Panc1 (cell line): ENCODE data around the gene CHN1. TPM values are rescaled to one million over a fixed set of nuclear protein-coding genes. Genes with fewer than 3 reads are reported as not detected.

Experiments used
- ATAC-seq: fragments of 200-7000 bp; cut with Tn5 transposase; 2 replicates; pipeline ENCODE4 v1.9.1; 2020; ENCODE audit warnings: mild to moderate bottlenecking, moderate library complexity
- BruUV-seq: library from RNA; stranded (reverse); fragments of 400-500 nt; replicated peaks from 2 replicates; lab custom pipeline; 2021; lab: Mats Ljungman, UMichigan
- CTCF ChIA-PET: fragments of 300-600 bp; sonication (Branson Sonifier 250); formaldehyde crosslinking; loops from one replicate; lab custom pipeline; 2022; ENCODE audit warnings: antibody characterized with exemption; lab: Charles Lee
- POLR2A ChIA-PET: fragments of 300-600 bp; sonication (Branson Sonifier 250); formaldehyde crosslinking; loops from one replicate; lab custom pipeline; 2022; ENCODE audit warnings: antibody characterized with exemption; lab: Charles Lee
- DNase-seq: peaks from one replicate; pipeline ENCODE4 v3.0.0-alpha.2; 2010; ENCODE audit warnings: low read depth, low spot score
- H3K27ac ChIP-seq: 2 replicates; pipeline ENCODE4 v1.5.1; 2011; ENCODE audit warnings: mild to moderate bottlenecking, low read length, inconsistent platforms
- H3K27me3 ChIP-seq: fragments of 200-500 bp; sonication (Bioruptor generic); 2 replicates; pipeline ENCODE4 v1.6.0; 2014; ENCODE audit warnings: low read length, inconsistent platforms; ENCODE audit not compliant: control insufficient read depth, insufficient read depth
- H3K36me3 ChIP-seq: fragments of 200-500 bp; sonication (Bioruptor generic); 2 replicates; pipeline ENCODE4 v1.5.1; 2014; ENCODE audit warnings: inconsistent platforms, mild to moderate bottlenecking, low read length, moderate library complexity; ENCODE audit not compliant: control insufficient read depth, insufficient read depth
- H3K4me1 ChIP-seq: 2 replicates; pipeline ENCODE4 v1.5.1; 2011; ENCODE audit warnings: inconsistent platforms, mild to moderate bottlenecking, low read length, moderate library complexity; ENCODE audit not compliant: control insufficient read depth, insufficient read depth
- H3K4me3 ChIP-seq, 2 experiments: 2 replicates each; pipeline ENCODE4 v1.5.1; 2011 to 2012; ENCODE audit warnings: low read depth in 2 of 2, low read length in 2 of 2, mild to moderate bottlenecking in 2 of 2, inconsistent platforms in 1 of 2, moderate library complexity in 1 of 2
- H3K9me3 ChIP-seq: fragments of 200-500 bp; sonication (Bioruptor generic); 2 replicates; pipeline ENCODE4 v1.5.1; 2014; ENCODE audit warnings: low read depth, mild to moderate bottlenecking, inconsistent platforms, low read length, moderate library complexity; ENCODE audit not compliant: control insufficient read depth, insufficient read depth
- POLR2AphosphoS5 ChIP-seq: IDR thresholded peaks from 2 replicates; pipeline ENCODE4 v1.6.1; 2012; ENCODE audit warnings: mild to moderate bottlenecking, low read depth, low read length, moderate library complexity
- SIN3A ChIP-seq: IDR thresholded peaks from 2 replicates; pipeline ENCODE4 v1.6.1; 2012; ENCODE audit warnings: low read depth, mild to moderate bottlenecking, low read length, moderate library complexity, borderline replicate concordance; ENCODE audit not compliant: insufficient read depth
- TCF7L2 ChIP-seq: IDR thresholded peaks from 2 replicates; pipeline ENCODE4 v1.6.1; 2011; ENCODE audit warnings: mild to moderate bottlenecking, low read depth, low read length, inconsistent platforms
- in situ Hi-C: cut with HindIII; loops from 2 replicates; pipeline ENCODE4 v1.10.0; 2016; ENCODE audit warnings: low sequenced_read_pairs, low pct_unique_long_range_greater_than_20kb
- intact Hi-C: fragments of 100-400 bp; cut with micrococcal nuclease; formaldehyde crosslinking; loops from one replicate; pipeline ENCODE4 v1.10.0; 2022; ENCODE audit not compliant: unreplicated experiment
- total RNA-seq: library from RNA; stranded (reverse); gene quantifications from one replicate; pipeline ENCODE4 v1.2.1, GENCODE V29; 2021; ENCODE audit not compliant: unreplicated experiment
- TF ChIP-seq, protein P1 (sequence below): fragments of 450-650 bp; IDR thresholded peaks from 2 replicates; pipeline ENCODE4 v1.5.1; 2017; ENCODE audit warnings: mild to moderate bottlenecking
- TF ChIP-seq, protein P2 (sequence below), 2 experiments: IDR thresholded peaks; 2 replicates each; pipeline ENCODE4 v1.6.1; 2011 to 2012; ENCODE audit warnings: low read depth in 2 of 2, control low read depth in 1 of 2, low read length in 1 of 2, mild to moderate bottlenecking in 1 of 2, moderate library complexity in 1 of 2; ENCODE audit not compliant: insufficient read depth in 1 of 2

Gene CHN1
- total RNA-seq, 1 experiment from 2014 or later: 20.8 TPM

DNA sequence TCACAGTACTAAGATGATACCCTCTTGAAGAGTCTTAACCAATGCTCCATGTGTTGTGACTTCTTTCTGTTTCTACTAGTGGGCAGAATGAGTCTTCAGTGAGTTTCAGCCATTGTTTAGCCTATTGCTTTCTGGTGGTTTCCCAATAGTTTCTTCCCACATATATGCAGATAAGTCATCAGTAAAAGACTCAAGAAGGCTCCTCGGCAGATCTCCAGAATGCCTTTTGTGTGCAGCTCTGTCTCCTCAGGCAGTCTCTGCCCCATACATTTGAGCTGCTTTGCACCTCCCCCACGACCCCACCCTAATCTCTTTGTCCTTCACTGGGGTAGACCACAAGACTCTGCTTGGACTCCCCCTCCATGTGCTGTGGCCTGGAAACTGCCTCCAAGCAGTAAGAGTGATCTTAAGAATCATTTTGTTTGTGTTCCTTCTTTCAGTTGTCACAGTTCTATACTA is 169.4 kb downstream of the CHN1 start:
- ChIA-PET CTCF (no interaction called here), POLR2A (no interaction called here)
- TF ChIP-seq, protein P1, sequence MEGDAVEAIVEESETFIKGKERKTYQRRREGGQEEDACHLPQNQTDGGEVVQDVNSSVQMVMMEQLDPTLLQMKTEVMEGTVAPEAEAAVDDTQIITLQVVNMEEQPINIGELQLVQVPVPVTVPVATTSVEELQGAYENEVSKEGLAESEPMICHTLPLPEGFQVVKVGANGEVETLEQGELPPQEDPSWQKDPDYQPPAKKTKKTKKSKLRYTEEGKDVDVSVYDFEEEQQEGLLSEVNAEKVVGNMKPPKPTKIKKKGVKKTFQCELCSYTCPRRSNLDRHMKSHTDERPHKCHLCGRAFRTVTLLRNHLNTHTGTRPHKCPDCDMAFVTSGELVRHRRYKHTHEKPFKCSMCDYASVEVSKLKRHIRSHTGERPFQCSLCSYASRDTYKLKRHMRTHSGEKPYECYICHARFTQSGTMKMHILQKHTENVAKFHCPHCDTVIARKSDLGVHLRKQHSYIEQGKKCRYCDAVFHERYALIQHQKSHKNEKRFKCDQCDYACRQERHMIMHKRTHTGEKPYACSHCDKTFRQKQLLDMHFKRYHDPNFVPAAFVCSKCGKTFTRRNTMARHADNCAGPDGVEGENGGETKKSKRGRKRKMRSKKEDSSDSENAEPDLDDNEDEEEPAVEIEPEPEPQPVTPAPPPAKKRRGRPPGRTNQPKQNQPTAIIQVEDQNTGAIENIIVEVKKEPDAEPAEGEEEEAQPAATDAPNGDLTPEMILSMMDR: no peak
- TF ChIP-seq SIN3A (no peak), TCF7L2 (no peak), POLR2AphosphoS5 (no peak)
- TF ChIP-seq, protein P2, sequence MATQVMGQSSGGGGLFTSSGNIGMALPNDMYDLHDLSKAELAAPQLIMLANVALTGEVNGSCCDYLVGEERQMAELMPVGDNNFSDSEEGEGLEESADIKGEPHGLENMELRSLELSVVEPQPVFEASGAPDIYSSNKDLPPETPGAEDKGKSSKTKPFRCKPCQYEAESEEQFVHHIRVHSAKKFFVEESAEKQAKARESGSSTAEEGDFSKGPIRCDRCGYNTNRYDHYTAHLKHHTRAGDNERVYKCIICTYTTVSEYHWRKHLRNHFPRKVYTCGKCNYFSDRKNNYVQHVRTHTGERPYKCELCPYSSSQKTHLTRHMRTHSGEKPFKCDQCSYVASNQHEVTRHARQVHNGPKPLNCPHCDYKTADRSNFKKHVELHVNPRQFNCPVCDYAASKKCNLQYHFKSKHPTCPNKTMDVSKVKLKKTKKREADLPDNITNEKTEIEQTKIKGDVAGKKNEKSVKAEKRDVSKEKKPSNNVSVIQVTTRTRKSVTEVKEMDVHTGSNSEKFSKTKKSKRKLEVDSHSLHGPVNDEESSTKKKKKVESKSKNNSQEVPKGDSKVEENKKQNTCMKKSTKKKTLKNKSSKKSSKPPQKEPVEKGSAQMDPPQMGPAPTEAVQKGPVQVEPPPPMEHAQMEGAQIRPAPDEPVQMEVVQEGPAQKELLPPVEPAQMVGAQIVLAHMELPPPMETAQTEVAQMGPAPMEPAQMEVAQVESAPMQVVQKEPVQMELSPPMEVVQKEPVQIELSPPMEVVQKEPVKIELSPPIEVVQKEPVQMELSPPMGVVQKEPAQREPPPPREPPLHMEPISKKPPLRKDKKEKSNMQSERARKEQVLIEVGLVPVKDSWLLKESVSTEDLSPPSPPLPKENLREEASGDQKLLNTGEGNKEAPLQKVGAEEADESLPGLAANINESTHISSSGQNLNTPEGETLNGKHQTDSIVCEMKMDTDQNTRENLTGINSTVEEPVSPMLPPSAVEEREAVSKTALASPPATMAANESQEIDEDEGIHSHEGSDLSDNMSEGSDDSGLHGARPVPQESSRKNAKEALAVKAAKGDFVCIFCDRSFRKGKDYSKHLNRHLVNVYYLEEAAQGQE (IDR thresholded peaks at IDR 0.05; ENCODE audit: insufficient read depth in 1 of 2, low read depth in 2 of 2, low read length in 1 of 2): no peak
- Histone ChIP-seq H3K27me3 (no peaks in the 10 kb centered on the region), H3K4me3 (no peak overlapping the region), H3K27ac (no peak overlapping the region), H3K9me3 (no peaks in the 10 kb centered on the region), H3K36me3 (no peaks in the 10 kb centered on the region), H3K4me1 (no peaks in the 10 kb centered on the region)
- DNase-seq (no peak), ATAC-seq (no peak)
- no TSS peak for BruUV-seq
- intact Hi-C loops (no loop called here), in situ Hi-C loops (no loop called here)

DNA sequence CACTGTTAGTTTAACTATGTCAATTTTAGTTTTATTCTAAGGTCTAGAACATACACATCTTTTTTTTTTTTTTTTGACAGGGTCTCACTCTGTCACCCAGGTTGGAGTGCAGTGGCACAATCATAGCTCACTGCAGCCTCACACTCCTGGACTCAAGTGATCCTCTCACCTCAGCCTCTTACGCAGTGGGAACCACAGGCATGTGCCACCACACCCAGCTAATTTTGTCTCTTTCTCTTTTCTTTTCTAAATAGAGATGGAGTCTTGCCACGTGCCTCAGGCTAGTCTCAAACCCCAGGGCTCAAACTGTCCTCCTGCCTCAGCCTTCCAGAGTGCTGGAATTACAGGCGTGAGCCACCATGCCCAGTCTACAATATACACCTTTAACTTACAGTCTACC is 171.4 kb downstream of the CHN1 start:
- POLR2A ChIA-PET: no interaction called here
- Histone ChIP-seq H3K36me3 (no peaks in the 10 kb centered on the region), H3K27ac (no peak overlapping the region), H3K9me3 (no peaks in the 10 kb centered on the region), H3K27me3 (no peaks in the 10 kb centered on the region), H3K4me3 (no peak overlapping the region), H3K4me1 (no peaks in the 10 kb centered on the region)
- no peak for DNase-seq
- no peak for ATAC-seq
- in situ Hi-C loops: no loop called here
- CTCF ChIA-PET: no interaction called here
- no TSS peak for BruUV-seq
- TF ChIP-seq, protein P1: no peak
- TF ChIP-seq SIN3A (no peak), TCF7L2 (no peak), POLR2AphosphoS5 (no peak)
- TF ChIP-seq, protein P2 (IDR thresholded peaks at IDR 0.05; ENCODE audit: insufficient read depth in 1 of 2, low read depth in 2 of 2, low read length in 1 of 2): no peak
- intact Hi-C loops: no loop called here
